ENCODE data around the gene GRIK2.

DNA sequence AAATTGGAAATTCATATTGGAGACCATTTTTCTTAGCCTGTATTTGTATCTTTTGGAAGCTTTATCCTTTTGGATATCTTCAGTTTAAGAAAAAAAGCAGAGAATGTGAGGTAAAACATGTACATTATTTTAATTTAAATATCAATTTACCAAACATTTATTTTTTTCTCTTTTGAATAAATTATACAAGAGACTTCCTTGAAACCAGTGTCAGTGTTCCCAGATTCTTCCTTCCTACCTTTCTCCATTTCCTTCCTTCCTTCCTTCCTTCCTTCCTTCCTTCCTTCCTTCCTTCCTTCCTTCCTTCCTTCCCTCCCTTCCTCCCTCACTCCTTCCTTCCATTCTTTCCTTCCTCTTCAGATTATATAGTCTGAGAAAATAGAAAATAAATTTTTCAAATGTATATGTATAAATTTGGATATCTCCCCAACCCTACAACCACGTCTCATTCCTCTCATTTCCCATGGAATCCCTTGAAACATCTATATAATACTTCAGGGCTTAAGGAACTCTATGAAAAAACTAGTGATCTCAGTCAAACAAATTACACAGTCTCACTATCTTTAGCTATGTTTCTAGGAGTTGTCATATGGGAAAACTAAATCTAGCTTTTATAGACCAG, 528.4 kb downstream of the GRIK2 start:
- no peak for TF ChIP-seq CTCF (IDR thresholded peaks at IDR 0.05)
- TF ChIP-seq POLR2A (IDR thresholded peaks at IDR 0.05; ENCODE audit: low read depth) = no peak

Measured in esophagus muscularis mucosa (tissue), 3 donors.